ENCODE measurements around the gene TMEM267.
"Not testable (repeated sequence)": the region's sequence is repeated elsewhere in the genome, so short reads cannot be mapped to it uniquely, and the experiment has no call there.

- not testable (repeated sequence) for TF ChIP-seq CTCF (IDR thresholded peaks at IDR 0.05; ENCODE audit: low read depth, low read length, missing input control); RAD21 (IDR thresholded peaks at IDR 0.05); HNF4G (IDR thresholded peaks at IDR 0.05); SP1 (IDR thresholded peaks at IDR 0.05); FOXA1 (IDR thresholded peaks at IDR 0.05); TAF1 (conservative IDR thresholded peaks at IDR 0.05)
These were observed 60.6 kb downstream of the TMEM267 start for GRCh38 chr5:43423086-43423485.
